Stomach (tissue), 9 donors: Measurements from ENCODE around the gene MRPL48. TPM values are rescaled to one million over a fixed set of nuclear protein-coding genes. Genes with fewer than 3 reads are reported as not detected.
A peak's percentile ranks its signal among the peaks of the same experiment; 100 is the strongest.

Experiments
- DNase-seq, 2 donors: peaks; one replicate each; pipeline versions ENCODE4 v3.0.0 to v3.0.0-alpha.2; 2013 to 2019
- H3K27ac ChIP-seq, 5 donors: fragments of 200-600 bp in 4 of 5; sonication (generic) in 4 of 5; one replicate each; pipeline ENCODE4 v1.5.1; 2013 to 2019; ENCODE audit warnings: mild to moderate bottlenecking in 1 of 5, moderate library complexity in 1 of 5
- H3K27me3 ChIP-seq, 3 donors: fragments of 200-600 bp; sonication (generic); one replicate each; pipeline ENCODE4 v1.5.1; 2017 to 2019; ENCODE audit warnings: mixed run types in 1 of 3
- H3K36me3 ChIP-seq, 4 donors: fragments of 200-600 bp; sonication (generic); 1 replicate in 3 of 4; 2 replicates in 1 of 4; pipeline ENCODE4 v1.5.1; 2016 to 2019
- H3K4me1 ChIP-seq, 4 donors: fragments of 200-600 bp; sonication (generic); one replicate each; pipeline ENCODE4 v1.5.1; 2016 to 2019
- H3K4me3 ChIP-seq, 4 donors: fragments of 200-600 bp; sonication (generic) in 3 of 4; one replicate each; pipeline ENCODE4 v1.5.1; 2016 to 2019; ENCODE audit warnings: mild to moderate bottlenecking in 1 of 4
- H3K9me3 ChIP-seq, 4 donors: fragments of 200-600 bp; sonication (generic); one replicate each; pipeline ENCODE4 v1.5.1; 2016 to 2019
- EP300 ChIP-seq: sonication (generic); formaldehyde crosslinking; IDR thresholded peaks from one replicate; pipeline ENCODE4 v1.6.1; 2017; ENCODE audit warnings: antibody characterized with exemption
- POLR2A ChIP-seq, 4 donors: fragments of 450-650 bp; IDR thresholded peaks; one replicate each; pipeline ENCODE4 v1.6.1; 2016; ENCODE audit warnings: antibody characterized with exemption in 4 of 4, control low read depth in 2 of 4, mild to moderate bottlenecking in 1 of 4, moderate library complexity in 1 of 4
- POLR2AphosphoS5 ChIP-seq, 3 donors: sonication (generic); formaldehyde crosslinking; IDR thresholded peaks; one replicate each; pipeline ENCODE4 v1.6.1; 2016; ENCODE audit warnings: antibody characterized with exemption in 3 of 3
- WGBS, 5 donors: extraction: QIAGEN DNeasy Blood & Tissue Kit in 3 of 5; methylation state at CpG; one replicate each; pipeline versions ENCODE4 v1.1.5 to v1.1.7; 2013 to 2018; 5-methylcytosine and 5-hydroxymethylcytosine counted together
- intact Hi-C: fragments of 100-400 bp; cut with DNase I; formaldehyde crosslinking; loops from one replicate; pipeline ENCODE4 v1.15.1; 2023; ENCODE audit warnings: low total_unique reads
- polyA plus RNA-seq, 3 donors: library from polyadenylated mRNA; stranded (reverse); fragments of 200-250 nt; gene quantifications; one replicate each; pipeline ENCODE4 v1.2.3, GENCODE V29; 2013
- total RNA-seq, 5 donors: library from RNA; depleted of rRNA; stranded (reverse); fragments of >200 nt; gene quantifications; one replicate each; pipeline versions ENCODE4 v1.1.0 to v1.2.3, GENCODE V29; 2014 to 2016
- TF ChIP-seq, protein P1 (sequence below), 7 experiments: fragments of 450-650 bp in 4 of 7; fragments of 200-600 bp in 3 of 7; sonication (generic) in 3 of 7; IDR thresholded peaks; one replicate each; pipeline ENCODE4 v1.5.1; 2016 to 2019; ENCODE audit warnings: antibody characterized with exemption in 7 of 7, control low read depth in 2 of 7, mild to moderate bottlenecking in 1 of 7
- donor health status: healthy with polysubstance abuse.
- donor health status: Bipolar disorder and iron deficiency.
- donor health status: healthy.

Gene MRPL48
- total and polyA plus RNA-seq, 8 donors = 1.2 to 118 (median 31.0) TPM

DNA sequence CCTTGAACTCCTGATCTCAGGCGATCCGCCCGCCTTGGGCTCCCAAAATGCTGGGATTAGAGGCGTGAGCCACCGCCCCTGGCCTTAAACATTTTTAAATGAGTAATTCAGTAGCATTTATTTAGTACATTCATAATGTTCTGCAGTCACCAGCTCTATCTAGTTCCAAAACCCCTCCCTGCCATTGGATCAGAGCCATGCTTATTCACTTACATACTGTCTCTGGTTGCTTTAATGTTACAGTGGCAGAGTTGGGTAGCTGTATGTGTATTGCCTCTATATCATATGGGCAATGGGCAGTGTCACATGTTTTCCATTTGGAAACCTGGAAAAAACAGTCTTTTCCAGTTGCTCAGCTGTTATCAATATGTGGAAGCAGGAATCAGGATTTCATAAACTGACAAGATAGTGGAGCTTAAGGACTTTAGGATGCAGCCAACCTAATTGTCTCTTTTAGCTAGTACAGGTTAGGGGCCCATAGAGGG is 78.5 kb downstream of the MRPL48 start:
- 76 to 98% (median 89%) methylated on average over 5 of the region's 5 CpGs for WGBS, 5 donors
- H3K27me3 ChIP-seq = no peaks in the 10 kb centered on the region

DNA sequence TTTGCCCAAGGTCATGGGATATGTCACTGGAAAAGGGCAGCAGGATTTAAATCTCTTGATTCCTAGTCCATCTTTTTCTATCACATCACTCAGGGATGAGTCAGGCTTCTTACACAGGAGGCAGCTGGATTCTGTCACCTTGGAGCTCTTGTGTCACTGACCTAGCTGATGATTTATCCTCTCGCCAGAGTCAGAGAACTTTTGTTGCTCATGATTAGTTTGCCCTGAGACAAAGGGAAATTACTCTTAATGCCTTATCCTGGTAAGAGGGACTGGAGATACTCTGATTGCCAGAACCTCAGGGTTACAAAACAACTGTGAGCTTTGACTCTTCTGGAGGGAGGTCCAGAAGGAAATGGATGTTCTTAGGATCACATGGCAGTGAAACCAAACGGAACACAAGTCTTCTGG is 78.9 kb downstream of the MRPL48 start:
- intact Hi-C loops = no loop called here
- H3K4me3 ChIP-seq = no peak overlapping the region
- peaks cover 10 to 63% (median 51%) of the 10 kb centered on the region in 4 donors for H3K36me3 ChIP-seq
- peaks cover 0 to 6% (median 2%) of the 10 kb centered on the region in 4 donors for H3K4me1 ChIP-seq
- 33 to 63% (median 54%) methylated on average over 2 of the region's 2 CpGs for WGBS, 5 donors
- H3K27ac ChIP-seq = peak overlapping the region in 4 of 5 donors; percentile 10 to 49 (median 26)
- TF ChIP-seq, protein P1, sequence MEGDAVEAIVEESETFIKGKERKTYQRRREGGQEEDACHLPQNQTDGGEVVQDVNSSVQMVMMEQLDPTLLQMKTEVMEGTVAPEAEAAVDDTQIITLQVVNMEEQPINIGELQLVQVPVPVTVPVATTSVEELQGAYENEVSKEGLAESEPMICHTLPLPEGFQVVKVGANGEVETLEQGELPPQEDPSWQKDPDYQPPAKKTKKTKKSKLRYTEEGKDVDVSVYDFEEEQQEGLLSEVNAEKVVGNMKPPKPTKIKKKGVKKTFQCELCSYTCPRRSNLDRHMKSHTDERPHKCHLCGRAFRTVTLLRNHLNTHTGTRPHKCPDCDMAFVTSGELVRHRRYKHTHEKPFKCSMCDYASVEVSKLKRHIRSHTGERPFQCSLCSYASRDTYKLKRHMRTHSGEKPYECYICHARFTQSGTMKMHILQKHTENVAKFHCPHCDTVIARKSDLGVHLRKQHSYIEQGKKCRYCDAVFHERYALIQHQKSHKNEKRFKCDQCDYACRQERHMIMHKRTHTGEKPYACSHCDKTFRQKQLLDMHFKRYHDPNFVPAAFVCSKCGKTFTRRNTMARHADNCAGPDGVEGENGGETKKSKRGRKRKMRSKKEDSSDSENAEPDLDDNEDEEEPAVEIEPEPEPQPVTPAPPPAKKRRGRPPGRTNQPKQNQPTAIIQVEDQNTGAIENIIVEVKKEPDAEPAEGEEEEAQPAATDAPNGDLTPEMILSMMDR (IDR thresholded peaks at IDR 0.05) = no peak
- peak in 2 of 3 donors; percentile 49 to 54 for TF ChIP-seq POLR2AphosphoS5 (IDR thresholded peaks at IDR 0.05)
- DNase-seq = peak in 1 of 2 donors; percentile 18
- no peaks in the 10 kb centered on the region for H3K9me3 ChIP-seq
- no peaks in the 10 kb centered on the region for H3K27me3 ChIP-seq

More for the DNA sequence above, 78.5 kb downstream of the MRPL48 start:
- Histone ChIP-seq H3K36me3 (peaks cover 9 to 63% (median 51%) of the 10 kb centered on the region in 4 donors), H3K27ac (peak overlapping the region in 4 of 5 donors; percentile 10 to 49 (median 16)), H3K4me3 (no peak overlapping the region), H3K9me3 (no peaks in the 10 kb centered on the region), H3K4me1 (peaks cover 0 to 6% (median 2%) of the 10 kb centered on the region in 4 donors)
- TF ChIP-seq, protein P1 (IDR thresholded peaks at IDR 0.05) = no peak
- TF ChIP-seq POLR2AphosphoS5 (IDR thresholded peaks at IDR 0.05) = no peak
- TF ChIP-seq POLR2A (IDR thresholded peaks at IDR 0.05) = no peak
- no peak for TF ChIP-seq EP300
- intact Hi-C loops = no loop called here
- DNase-seq = peak in 1 of 2 donors; percentile 22

DNA sequence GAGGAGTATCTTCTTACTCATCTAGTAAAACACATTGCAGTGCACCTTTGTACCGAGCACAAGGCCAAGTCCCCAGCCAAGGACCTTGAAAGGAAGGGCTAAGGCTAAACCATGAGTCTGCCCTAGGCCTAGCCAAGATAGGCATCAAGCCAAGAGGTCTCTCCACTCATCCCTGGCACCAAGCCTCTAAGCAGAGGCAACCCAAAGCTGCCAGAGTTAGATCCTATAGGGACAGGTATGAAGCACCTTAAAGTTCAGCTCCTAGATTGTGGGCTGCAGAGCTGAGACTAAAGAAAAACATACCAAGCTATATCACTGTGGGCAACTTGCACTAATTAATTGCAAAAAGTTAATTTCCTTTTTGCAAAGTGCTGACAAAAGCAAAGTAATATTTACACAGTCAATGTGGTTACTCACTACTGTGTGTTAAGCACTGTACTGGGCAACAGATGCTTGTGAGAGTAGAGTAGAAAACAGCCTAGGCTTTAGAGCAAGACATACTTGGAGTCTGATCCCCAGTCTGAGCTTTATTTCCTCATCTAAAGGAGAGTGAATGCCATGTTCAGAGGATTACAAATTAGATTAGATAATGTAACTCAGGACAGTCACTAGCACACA is 81.8 kb downstream of the MRPL48 start:
- TF ChIP-seq, protein P1 (IDR thresholded peaks at IDR 0.05) = no peak
- no peak for TF ChIP-seq POLR2AphosphoS5 (IDR thresholded peaks at IDR 0.05)
- TF ChIP-seq POLR2A (IDR thresholded peaks at IDR 0.05) = no peak
- Histone ChIP-seq H3K4me1 (peaks cover 0 to 13% (median 4%) of the 10 kb centered on the region in 4 donors), H3K27ac (no peak overlapping the region), H3K27me3 (no peaks in the 10 kb centered on the region), H3K4me3 (no peak overlapping the region), H3K36me3 (peaks cover 22 to 66% (median 56%) of the 10 kb centered on the region in 4 donors), H3K9me3 (no peaks in the 10 kb centered on the region)
- intact Hi-C loops = no loop called here
- DNase-seq = no peak
- WGBS, 5 donors = 40 to 60% (median 50%) methylated on average over 1 of the region's 1 CpG

DNA sequence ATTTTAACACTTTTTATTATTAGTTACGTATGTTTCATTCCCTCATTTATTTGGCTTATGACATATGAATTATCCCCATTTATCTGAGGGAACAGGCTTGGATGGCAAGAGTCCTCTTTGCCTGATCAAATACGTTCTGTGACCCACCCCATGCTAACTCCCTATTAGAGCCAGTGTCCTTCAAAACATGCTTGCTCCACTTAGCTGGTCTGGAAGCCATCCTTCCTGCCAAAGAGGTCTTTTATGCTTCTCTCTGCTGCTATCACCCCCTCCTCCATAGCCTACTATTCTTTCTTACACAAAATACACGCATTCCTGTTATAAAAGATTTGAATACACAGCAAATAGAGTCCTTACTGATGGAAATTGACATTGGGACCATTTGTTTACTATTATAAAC is 82.6 kb downstream of the MRPL48 start:
- no peak overlapping the region for H3K4me3 ChIP-seq
- no peak overlapping the region for H3K27ac ChIP-seq
- no peaks in the 10 kb centered on the region for H3K9me3 ChIP-seq
- peaks cover 2 to 21% (median 10%) of the 10 kb centered on the region in 4 donors for H3K4me1 ChIP-seq
- WGBS, 5 donors = 81 to 88% (median 85%) methylated on average over 3 of the region's 3 CpGs
- intact Hi-C loops = no loop called here
- DNase-seq = no peak
- peaks cover 18 to 67% (median 56%) of the 10 kb centered on the region in 4 donors for H3K36me3 ChIP-seq
- H3K27me3 ChIP-seq = no peaks in the 10 kb centered on the region
- no peak for TF ChIP-seq POLR2A (IDR thresholded peaks at IDR 0.05)
- TF ChIP-seq POLR2AphosphoS5 (IDR thresholded peaks at IDR 0.05) = no peak
- TF ChIP-seq, protein P1 (IDR thresholded peaks at IDR 0.05) = no peak
- no peak for TF ChIP-seq EP300
